Activated CD4-positive, alpha-beta memory T cell treated with anti-CD3 and anti-CD28 coated beads, Interleukin-2, amount 10 ng/mL, durations not matched to agents 7 days and 5 days (primary cell): Measurements from ENCODE around the gene ARFGAP3. TPM values are rescaled to one million over a fixed set of nuclear protein-coding genes. Genes with fewer than 3 reads are reported as not detected.
"Not testable (repeated sequence)": the region's sequence is repeated elsewhere in the genome, so short reads cannot be mapped to it uniquely, and the experiment has no call there.

ENCODE experiments used
- CTCF ChIA-PET: fragments of 350-600 bp; sonication (Branson Sonifier 250); formaldehyde crosslinking; loops from one replicate; lab custom pipeline; 2021; ENCODE audit warnings: antibody characterized with exemption, inconsistent platforms; lab: Charles Lee
- POLR2A ChIA-PET: fragments of 350-600 bp; sonication (Branson Sonifier 250); formaldehyde crosslinking; loops from one replicate; lab custom pipeline; 2021; ENCODE audit warnings: antibody characterized with exemption; lab: Charles Lee
- DNase-seq: peaks from one replicate; pipeline ENCODE4 v3.0.0-alpha.2; 2020
- H3K27ac Mint-ChIP-seq: one replicate; pipeline ENCODE4 v1.8.0; 2021; ENCODE audit warnings: mild to moderate bottlenecking, mixed read lengths
- H3K27me3 Mint-ChIP-seq: one replicate; pipeline ENCODE4 v1.8.0; 2021; ENCODE audit warnings: mixed read lengths
- H3K36me3 Mint-ChIP-seq: one replicate; pipeline ENCODE4 v1.8.0; 2021; ENCODE audit warnings: low read depth, mixed read lengths
- H3K4me1 Mint-ChIP-seq: one replicate; pipeline ENCODE4 v1.8.0; 2021; ENCODE audit warnings: mixed read lengths
- H3K4me3 Mint-ChIP-seq: one replicate; pipeline ENCODE4 v1.8.0; 2021; ENCODE audit warnings: mild to moderate bottlenecking, mixed read lengths
- H3K9me3 Mint-ChIP-seq: one replicate; pipeline ENCODE4 v1.8.0; 2021; ENCODE audit warnings: mixed read lengths
- total RNA-seq, 2 experiments: library from RNA; stranded (reverse); gene quantifications; one replicate each; pipeline ENCODE4 v1.2.3, GENCODE V29; 2021

The ARFGAP3 gene
- total RNA-seq, 2 experiments from 2014 or later = 41.1 to 42.1 TPM

- Mint-ChIP-seq H3K36me3 (no peaks in the 10 kb centered on the region), H3K9me3 (no peaks in the 10 kb centered on the region), H3K4me3 (no peak overlapping the region), H3K4me1 (no peaks in the 10 kb centered on the region), H3K27ac (no peak overlapping the region), H3K27me3 (peaks cover 2% of the 10 kb centered on the region)
- no peak for DNase-seq
- ChIA-PET POLR2A (no interaction called here), CTCF (no interaction called here)
Measured at GRCh38 chr22:42772647-42773046, 84.4 kb downstream of the ARFGAP3 start.

- POLR2A ChIA-PET = no interaction called here
- Mint-ChIP-seq H3K9me3 (no peaks in the 10 kb centered on the region), H3K4me1 (no peaks in the 10 kb centered on the region), H3K36me3 (no peaks in the 10 kb centered on the region), H3K27me3 (peaks cover 4% of the 10 kb centered on the region), H3K27ac (no peak overlapping the region), H3K4me3 (no peak overlapping the region)
- CTCF ChIA-PET = interaction anchor here (0.7 kb wide), 1 partner anchor 321 kb away, joined by 3 read pairs; no protein-coding TSS in a partner anchor
- DNase-seq = no peak
Measured at GRCh38 chr22:42770941-42771647, 86.0 kb downstream of the ARFGAP3 start.

GRCh38 chr22:42770448-42770726, 86.7 kb downstream of the ARFGAP3 start:
- Mint-ChIP-seq H3K4me3 (no peak overlapping the region), H3K4me1 (no peaks in the 10 kb centered on the region), H3K27ac (no peak overlapping the region), H3K9me3 (no peaks in the 10 kb centered on the region), H3K27me3 (peaks cover 4% of the 10 kb centered on the region), H3K36me3 (no peaks in the 10 kb centered on the region)
- ChIA-PET CTCF (interaction anchor here (0.7 kb wide), 1 partner anchor 322 kb away, joined by 3 read pairs; no protein-coding TSS in a partner anchor), POLR2A (no interaction called here)
- no peak for DNase-seq

- ChIA-PET CTCF (no interaction called here), POLR2A (no interaction called here)
Measured at GRCh38 chr22:42769574-42770447, 87.3 kb downstream of the ARFGAP3 start.

GRCh38 chr22:42769238-42769573, 87.9 kb downstream of the ARFGAP3 start:
- H3K27me3 Mint-ChIP-seq = peaks cover 4% of the 10 kb centered on the region
- H3K4me3 Mint-ChIP-seq = no peak overlapping the region
- ChIA-PET POLR2A (no interaction called here), CTCF (no interaction called here)
- no peak for DNase-seq
- no peaks in the 10 kb centered on the region for H3K4me1 Mint-ChIP-seq
- no peaks in the 10 kb centered on the region for H3K9me3 Mint-ChIP-seq
- no peak overlapping the region for H3K27ac Mint-ChIP-seq
- no peaks in the 10 kb centered on the region for H3K36me3 Mint-ChIP-seq

More at GRCh38 chr22:42769574-42770447, 87.3 kb downstream of the ARFGAP3 start:
- DNase-seq = no peak
- Mint-ChIP-seq H3K27ac (no peak overlapping the region), H3K27me3 (peaks cover 4% of the 10 kb centered on the region), H3K4me3 (no peak overlapping the region), H3K9me3 (no peaks in the 10 kb centered on the region), H3K36me3 (no peaks in the 10 kb centered on the region), H3K4me1 (no peaks in the 10 kb centered on the region)

GRCh38 chr22:42768385-42769035, 88.6 kb downstream of the ARFGAP3 start:
- POLR2A ChIA-PET = no interaction called here
- Mint-ChIP-seq H3K36me3 (no peaks in the 10 kb centered on the region), H3K9me3 (no peaks in the 10 kb centered on the region), H3K4me1 (no peaks in the 10 kb centered on the region), H3K4me3 (no peak overlapping the region), H3K27ac (no peak overlapping the region), H3K27me3 (peaks cover 4% of the 10 kb centered on the region)
- DNase-seq = no peak
- CTCF ChIA-PET = no interaction called here

GRCh38 chr22:42766860-42767259, 90.2 kb downstream of the ARFGAP3 start:
- no peaks in the 10 kb centered on the region for H3K36me3 Mint-ChIP-seq
- no peak overlapping the region for H3K27ac Mint-ChIP-seq
- CTCF ChIA-PET = no interaction called here

GRCh38 chr22:42764895-42765363, 92.1 kb downstream of the ARFGAP3 start:
- H3K27ac Mint-ChIP-seq = no peak overlapping the region
- no peaks in the 10 kb centered on the region for H3K9me3 Mint-ChIP-seq
- no peaks in the 10 kb centered on the region for H3K4me1 Mint-ChIP-seq
- H3K27me3 Mint-ChIP-seq = peaks cover 3% of the 10 kb centered on the region
- DNase-seq = no peak
- no peaks in the 10 kb centered on the region for H3K36me3 Mint-ChIP-seq
- H3K4me3 Mint-ChIP-seq = no peak overlapping the region
- POLR2A ChIA-PET = no interaction called here
- CTCF ChIA-PET = no interaction called here

More at GRCh38 chr22:42766860-42767259, 90.2 kb downstream of the ARFGAP3 start:
- no peaks in the 10 kb centered on the region for H3K4me1 Mint-ChIP-seq
- H3K4me3 Mint-ChIP-seq = no peak overlapping the region
- DNase-seq = no peak
- POLR2A ChIA-PET = no interaction called here
- no peaks in the 10 kb centered on the region for H3K9me3 Mint-ChIP-seq
- peaks cover 3% of the 10 kb centered on the region for H3K27me3 Mint-ChIP-seq

GRCh38 chr22:42763965-42764480, 93.0 kb downstream of the ARFGAP3 start:
- CTCF ChIA-PET = interaction anchor here (0.6 kb wide), 1 partner anchor 12 kb away, joined by 3 read pairs; no protein-coding TSS in a partner anchor
- POLR2A ChIA-PET = no interaction called here
- no peak for DNase-seq
- peaks cover 3% of the 10 kb centered on the region for H3K27me3 Mint-ChIP-seq
- no peaks in the 10 kb centered on the region for H3K9me3 Mint-ChIP-seq
- no peak overlapping the region for H3K27ac Mint-ChIP-seq
- no peaks in the 10 kb centered on the region for H3K36me3 Mint-ChIP-seq
- no peaks in the 10 kb centered on the region for H3K4me1 Mint-ChIP-seq
- H3K4me3 Mint-ChIP-seq = no peak overlapping the region

GRCh38 chr22:42760806-42761565, 96.1 kb downstream of the ARFGAP3 start:
- DNase-seq = no peak
- ChIA-PET CTCF (no interaction called here), POLR2A (no interaction called here)
- H3K4me1 Mint-ChIP-seq = no peaks in the 10 kb centered on the region
- no peak overlapping the region for H3K4me3 Mint-ChIP-seq
- peaks cover 2% of the 10 kb centered on the region for H3K27me3 Mint-ChIP-seq
- no peaks in the 10 kb centered on the region for H3K9me3 Mint-ChIP-seq
- H3K36me3 Mint-ChIP-seq = no peaks in the 10 kb centered on the region
- no peak overlapping the region for H3K27ac Mint-ChIP-seq

GRCh38 chr22:42758931-42759629, 98.0 kb downstream of the ARFGAP3 start:
- POLR2A ChIA-PET = no interaction called here

GRCh38 chr22:42755553-42755952, 101.5 kb downstream of the ARFGAP3 start:
- CTCF ChIA-PET = interaction anchor here (0.7 kb wide), 1 partner anchor 10 kb away, joined by 6 read pairs; no protein-coding TSS in a partner anchor
- POLR2A ChIA-PET = not testable (repeated sequence)

More at GRCh38 chr22:42758931-42759629, 98.0 kb downstream of the ARFGAP3 start:
- DNase-seq = no peak
- CTCF ChIA-PET = no interaction called here
- Mint-ChIP-seq H3K4me1 (no peaks in the 10 kb centered on the region), H3K9me3 (no peaks in the 10 kb centered on the region), H3K27ac (no peak overlapping the region), H3K36me3 (no peaks in the 10 kb centered on the region), H3K4me3 (no peak overlapping the region), H3K27me3 (peaks cover 2% of the 10 kb centered on the region)

More at GRCh38 chr22:42755553-42755952, 101.5 kb downstream of the ARFGAP3 start:
- not testable (repeated sequence) for H3K9me3 Mint-ChIP-seq, H3K27me3 Mint-ChIP-seq, H3K4me3 Mint-ChIP-seq, H3K27ac Mint-ChIP-seq, H3K36me3 Mint-ChIP-seq, DNase-seq, H3K4me1 Mint-ChIP-seq
